GM18867 (cell line): Measurements from ENCODE around the gene GIMD1.
"Not testable (repeated sequence)": the region's sequence is repeated elsewhere in the genome, so short reads cannot be mapped to it uniquely, and the experiment has no call there.

Source experiments
- ATAC-seq: cut with Tn5 transposase; IDR thresholded peaks from one replicate; pipeline ENCODE4 v1.9.1; 2021; ENCODE audit warnings: mild to moderate bottlenecking, moderate library complexity; ENCODE audit not compliant: unreplicated experiment

GIMD1 gene

GRCh38 chr4:106368678-106369077 lies at the start of gene GIMD1:
TSS of gene GIMD1 (minus strand) at chr4:106368778. CDS start at chr4:106367435, 1,343 bp downstream.
- no peak for ATAC-seq

- ATAC-seq: no peak
These were observed 45.8 kb upstream of the GIMD1 start for GRCh38 chr4:106414366-106414765.

GRCh38 chr4:106409901-106410889 lies 41.6 kb upstream of the GIMD1 start:
- no peak for ATAC-seq

- ATAC-seq: not testable (repeated sequence)
These were observed 39.4 kb upstream of the GIMD1 start for GRCh38 chr4:106408004-106408403.

- ATAC-seq: no peak
These were observed 32.6 kb upstream of the GIMD1 start for GRCh38 chr4:106401157-106401556.

- ATAC-seq: not testable (repeated sequence)
These were observed 30.3 kb upstream of the GIMD1 start for GRCh38 chr4:106398898-106399297.

GRCh38 chr4:106395582-106395981 lies 27.0 kb upstream of the GIMD1 start:
- ATAC-seq: no peak

- no peak for ATAC-seq
These were observed 17.3 kb upstream of the GIMD1 start for GRCh38 chr4:106385853-106386393.

- no peak for ATAC-seq
These were observed 16.3 kb upstream of the GIMD1 start for GRCh38 chr4:106384878-106385277.

- ATAC-seq: no peak
These were observed 11.6 kb upstream of the GIMD1 start for GRCh38 chr4:106380179-106380578.

GRCh38 chr4:106373026-106373425 lies 4.4 kb upstream of the GIMD1 start:
- ATAC-seq: no peak

- no peak for ATAC-seq
These were observed 2.6 kb upstream of the GIMD1 start for GRCh38 chr4:106371161-106371560.

GRCh38 chr4:106370214-106370613 lies 1.6 kb upstream of the GIMD1 start:
- ATAC-seq: no peak

- peak; percentile 82 for ATAC-seq
These were observed 980 bp upstream of the GIMD1 start for GRCh38 chr4:106369456-106370060.

GRCh38 chr4:106367072-106367471 lies 1.5 kb downstream of the GIMD1 start:
- no peak for ATAC-seq

- ATAC-seq: no peak
These were observed 2.6 kb downstream of the GIMD1 start for GRCh38 chr4:106366026-106366425.

GRCh38 chr4:106365613-106366012 lies 3.0 kb downstream of the GIMD1 start:
- ATAC-seq: no peak

- ATAC-seq: no peak
These were observed 4.3 kb downstream of the GIMD1 start for GRCh38 chr4:106364282-106364681.

- no peak for ATAC-seq
These were observed 6.3 kb downstream of the GIMD1 start for GRCh38 chr4:106362086-106362825.

- no peak for ATAC-seq
These were observed 9.7 kb downstream of the GIMD1 start for GRCh38 chr4:106358899-106359298.

GRCh38 chr4:106355193-106355592 lies 13.4 kb downstream of the GIMD1 start:
- no peak for ATAC-seq
